Measurements from ENCODE around the gene ZNF615. TPM values are rescaled to one million over a fixed set of nuclear protein-coding genes. Genes with fewer than 3 reads are reported as not detected.
A peak's percentile ranks its signal among the peaks of the same experiment; 100 is the strongest.
"Not testable (repeated sequence)": the region's sequence is repeated elsewhere in the genome, so short reads cannot be mapped to it uniquely, and the experiment has no call there.

ZNF615 gene
- 10 to 100 TPM in 1 of 4 donors, 1 to 10 TPM in 3; 7.0 to 12.8 (median 8.6) TPM for total RNA-seq

DNA sequence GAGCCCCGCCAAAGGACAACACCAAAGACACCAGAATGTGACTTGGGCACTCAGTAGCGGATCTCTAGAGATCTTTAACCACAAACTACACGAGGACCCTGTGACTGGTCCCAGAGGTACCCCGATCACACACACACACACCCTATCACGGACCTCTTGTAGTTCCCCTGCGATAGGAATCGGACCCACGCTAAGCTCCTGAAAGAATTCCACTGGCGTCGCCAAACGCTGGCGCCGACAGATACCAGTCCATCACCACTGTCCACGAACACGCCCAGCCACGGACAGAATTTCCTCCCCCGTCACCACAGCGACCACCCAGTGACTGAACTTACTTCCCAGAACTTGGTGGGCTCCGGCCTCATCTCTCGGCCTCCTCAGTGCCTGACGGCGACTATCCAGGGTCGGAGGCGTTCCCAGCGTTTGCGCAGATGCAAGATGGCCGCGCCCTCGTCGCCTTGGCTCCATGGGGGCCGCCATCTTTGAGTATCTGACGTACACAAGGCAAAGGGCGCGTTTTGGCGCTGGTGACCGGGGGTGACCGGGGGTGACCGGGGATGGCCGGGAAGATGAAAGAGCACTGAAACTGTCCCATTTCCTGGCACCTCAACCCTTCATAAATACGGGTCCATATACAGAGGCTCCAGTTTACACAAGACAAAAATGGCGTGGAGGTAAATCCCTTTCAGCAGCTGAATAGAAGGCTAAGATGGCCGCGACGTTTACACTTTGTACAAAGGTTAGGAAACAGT is at the start of gene ZNF615:
Gene ZNF615 (minus strand): TSS at position 406 of the 752 bp plus-strand sequence. CDS start 4,500 bp downstream, outside the sequence.
- ATAC-seq (ENCODE audit: low FRiP score): peak; percentile 96
- peak; percentile 74 for DNase-seq (ENCODE audit: low spot score)
- TF ChIP-seq, protein P1, sequence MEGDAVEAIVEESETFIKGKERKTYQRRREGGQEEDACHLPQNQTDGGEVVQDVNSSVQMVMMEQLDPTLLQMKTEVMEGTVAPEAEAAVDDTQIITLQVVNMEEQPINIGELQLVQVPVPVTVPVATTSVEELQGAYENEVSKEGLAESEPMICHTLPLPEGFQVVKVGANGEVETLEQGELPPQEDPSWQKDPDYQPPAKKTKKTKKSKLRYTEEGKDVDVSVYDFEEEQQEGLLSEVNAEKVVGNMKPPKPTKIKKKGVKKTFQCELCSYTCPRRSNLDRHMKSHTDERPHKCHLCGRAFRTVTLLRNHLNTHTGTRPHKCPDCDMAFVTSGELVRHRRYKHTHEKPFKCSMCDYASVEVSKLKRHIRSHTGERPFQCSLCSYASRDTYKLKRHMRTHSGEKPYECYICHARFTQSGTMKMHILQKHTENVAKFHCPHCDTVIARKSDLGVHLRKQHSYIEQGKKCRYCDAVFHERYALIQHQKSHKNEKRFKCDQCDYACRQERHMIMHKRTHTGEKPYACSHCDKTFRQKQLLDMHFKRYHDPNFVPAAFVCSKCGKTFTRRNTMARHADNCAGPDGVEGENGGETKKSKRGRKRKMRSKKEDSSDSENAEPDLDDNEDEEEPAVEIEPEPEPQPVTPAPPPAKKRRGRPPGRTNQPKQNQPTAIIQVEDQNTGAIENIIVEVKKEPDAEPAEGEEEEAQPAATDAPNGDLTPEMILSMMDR (IDR thresholded peaks at IDR 0.05): no peak

DNA sequence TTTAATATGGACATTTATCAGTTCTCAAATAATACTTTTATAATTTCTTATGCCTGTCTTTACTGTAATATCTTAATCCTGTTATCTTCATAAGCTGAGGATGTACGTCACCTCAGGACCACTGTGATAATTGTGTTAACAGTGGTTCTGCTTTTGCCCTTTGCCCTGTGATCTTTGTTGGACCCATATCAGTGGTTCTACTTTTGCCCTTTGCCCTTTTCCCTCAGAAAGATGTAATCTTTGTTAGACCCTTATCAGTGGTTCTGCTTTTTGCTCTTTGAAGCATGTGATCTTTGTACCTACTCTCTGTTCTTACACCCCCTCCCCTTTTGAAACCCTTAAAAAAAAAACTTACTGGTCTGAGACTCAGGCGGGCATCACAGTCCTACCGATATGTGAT is 48.5 kb upstream of the ZNF615 start:
- not testable (repeated sequence) for ATAC-seq (ENCODE audit: low FRiP score); DNase-seq (ENCODE audit: low spot score)

DNA sequence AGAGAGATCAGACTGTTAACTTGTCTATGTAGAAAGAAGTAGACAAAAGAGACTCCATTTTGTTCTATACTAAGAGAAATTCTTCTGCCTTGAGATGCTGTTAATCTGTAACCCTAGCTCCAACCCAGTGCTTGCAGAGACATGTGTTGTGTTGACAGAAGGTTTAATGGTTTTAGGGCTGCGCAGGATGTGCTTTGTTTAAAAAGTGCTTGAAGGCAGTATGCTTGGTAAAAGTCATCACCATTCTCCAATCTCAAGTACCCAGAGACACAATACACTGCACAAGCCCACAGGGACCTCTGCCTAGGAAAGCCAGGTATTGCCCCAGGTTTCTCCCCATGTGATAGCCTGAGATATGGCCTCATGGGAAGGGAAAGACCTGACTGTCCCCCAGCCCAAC is 43.7 kb upstream of the ZNF615 start:
- not testable (repeated sequence) for ATAC-seq (ENCODE audit: low FRiP score); DNase-seq (ENCODE audit: low spot score)

DNA sequence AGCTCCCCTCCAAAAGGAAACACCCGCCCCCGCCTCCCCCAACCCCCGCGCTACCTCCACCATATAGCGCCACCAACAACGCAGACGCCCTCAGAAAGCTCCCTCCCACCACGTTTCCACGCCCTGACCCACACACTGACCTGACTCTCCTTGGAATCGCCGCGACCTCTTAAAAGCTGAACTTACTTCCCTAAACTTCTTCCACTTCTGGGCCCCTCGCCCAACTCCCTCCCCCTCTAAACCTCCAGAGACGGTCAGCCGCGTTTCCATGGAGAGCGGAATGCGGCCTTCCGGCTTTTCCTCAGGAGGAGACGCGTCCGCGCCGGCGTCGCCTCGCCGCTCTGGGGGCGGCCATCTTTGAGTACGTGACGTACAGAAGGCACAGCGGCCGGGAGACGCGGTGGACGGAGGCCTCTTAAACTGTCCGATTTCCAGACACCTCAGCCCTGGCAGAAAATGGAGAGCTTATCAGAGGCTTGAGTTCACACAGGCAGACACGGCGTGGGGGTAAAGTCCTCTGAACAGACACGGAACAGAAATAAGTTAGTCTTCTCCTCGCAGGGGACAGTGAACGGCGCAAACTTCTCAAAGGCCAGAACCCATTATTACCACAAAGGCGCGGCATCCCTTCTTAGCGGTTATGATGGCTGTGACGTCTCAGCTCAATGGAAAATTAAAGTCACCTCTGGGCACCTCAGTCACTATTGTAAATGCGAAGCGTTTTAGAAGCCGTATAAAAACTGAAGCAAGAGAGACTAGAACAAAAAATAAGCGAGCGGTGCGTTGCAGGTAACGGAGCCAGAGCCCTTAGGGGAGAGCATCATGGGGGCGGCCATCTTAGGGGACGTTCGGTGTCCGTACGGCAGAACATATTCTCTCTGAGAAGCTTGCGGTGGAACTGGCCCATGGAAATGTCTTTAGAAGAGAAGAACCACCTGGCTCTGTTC is 40.8 kb upstream of the ZNF615 start, which contains the start of gene ZNF432:
Gene ZNF432 (minus strand): TSS at position 284 of the 947 bp plus-strand sequence. CDS start 1,970 bp downstream, outside the sequence.
- ATAC-seq (ENCODE audit: low FRiP score) (peak; percentile 98), DNase-seq (ENCODE audit: low spot score) (peak; percentile 60)
- TF ChIP-seq, protein P1 (IDR thresholded peaks at IDR 0.05): no peak

DNA sequence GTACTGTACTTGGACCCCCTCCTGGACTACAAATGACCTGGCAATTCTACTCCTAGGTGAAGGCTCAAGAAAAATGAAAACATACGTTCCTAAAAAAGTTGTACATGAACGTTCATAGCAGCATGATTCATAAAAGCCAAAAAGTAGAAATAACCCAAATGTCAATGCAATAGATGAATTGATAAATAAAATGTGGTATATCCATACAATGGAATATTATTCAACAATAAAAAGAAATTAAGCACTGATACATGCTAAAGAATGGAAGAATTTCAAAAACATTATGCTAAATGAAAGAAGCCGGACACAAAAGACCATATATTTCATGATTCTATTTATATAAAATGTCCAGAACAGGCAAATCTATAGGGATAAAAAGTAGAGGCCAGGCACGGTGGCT is 31.2 kb upstream of the ZNF615 start:
- DNase-seq (ENCODE audit: low spot score) (no peak), ATAC-seq (ENCODE audit: low FRiP score) (no peak)
- TF ChIP-seq, protein P1 (IDR thresholded peaks at IDR 0.05): no peak

DNA sequence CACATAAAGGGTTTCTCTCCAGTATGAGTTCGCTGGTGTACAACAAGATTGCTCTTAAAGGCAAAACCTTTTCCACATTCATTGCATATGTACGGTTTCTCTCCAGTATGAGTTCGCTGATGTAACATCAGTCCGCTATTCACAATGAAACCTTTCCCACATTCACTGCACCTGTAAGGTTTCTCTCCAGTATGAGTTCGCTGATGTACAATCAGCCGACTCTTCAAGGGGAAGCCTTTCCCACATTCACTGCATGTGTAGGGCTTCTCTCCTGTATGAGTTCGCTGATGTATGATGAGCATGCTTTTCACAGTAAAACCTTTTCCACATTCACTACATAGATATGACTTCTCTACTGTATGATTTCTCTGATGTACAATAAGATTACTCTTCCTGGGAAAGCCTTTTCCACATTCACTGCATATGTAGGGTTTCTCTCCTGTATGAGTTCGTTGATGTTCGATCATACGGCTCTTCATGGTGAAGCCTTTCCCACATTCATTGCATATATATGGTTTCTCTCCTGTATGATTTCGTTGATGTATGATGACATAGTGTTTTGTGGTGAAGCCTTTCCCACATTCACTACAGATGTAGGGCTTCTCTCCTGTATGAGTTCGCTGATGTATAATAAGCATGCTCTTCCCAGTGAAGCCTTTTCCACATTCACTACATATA is 26.2 kb upstream of the ZNF615 start:
- ATAC-seq (ENCODE audit: low FRiP score) (no peak), DNase-seq (ENCODE audit: low spot score) (no peak)
- TF ChIP-seq, protein P1 (IDR thresholded peaks at IDR 0.05): no peak

DNA sequence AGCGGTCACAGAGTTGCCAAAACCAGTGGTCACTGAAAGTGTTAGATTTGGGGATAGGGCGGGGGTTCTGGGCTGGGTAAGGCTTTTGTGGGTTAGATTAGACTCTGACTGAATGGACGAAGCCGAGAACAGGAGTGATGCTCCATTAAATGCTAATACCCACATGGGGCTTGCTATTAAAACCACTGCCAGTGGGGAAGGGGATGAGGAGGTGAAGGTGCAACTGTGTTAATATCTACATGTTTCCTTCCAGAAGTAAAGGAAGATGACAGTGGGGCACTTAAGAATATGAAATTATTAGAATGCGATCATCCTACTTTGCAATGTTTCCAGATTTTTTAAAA is 20.7 kb upstream of the ZNF615 start:
- TF ChIP-seq, protein P1 (IDR thresholded peaks at IDR 0.05): no peak
- no peak for DNase-seq (ENCODE audit: low spot score)
- peak; percentile 20 for ATAC-seq (ENCODE audit: low FRiP score)
